ENCODE measurements around the gene SCD5. TPM values are rescaled to one million over a fixed set of nuclear protein-coding genes. Genes with fewer than 3 reads are reported as not detected.

SCD5 gene
- total and polyA plus RNA-seq, 2 of the 8 experiments (the other 6 are each of a cell fraction or from before 2014, with no cell fraction given): 0.92 to 1.2 TPM

GRCh38 chr4:82770607-82771006 lies 28.0 kb downstream of the SCD5 start (continued):
- TF ChIP-seq, protein P1, sequence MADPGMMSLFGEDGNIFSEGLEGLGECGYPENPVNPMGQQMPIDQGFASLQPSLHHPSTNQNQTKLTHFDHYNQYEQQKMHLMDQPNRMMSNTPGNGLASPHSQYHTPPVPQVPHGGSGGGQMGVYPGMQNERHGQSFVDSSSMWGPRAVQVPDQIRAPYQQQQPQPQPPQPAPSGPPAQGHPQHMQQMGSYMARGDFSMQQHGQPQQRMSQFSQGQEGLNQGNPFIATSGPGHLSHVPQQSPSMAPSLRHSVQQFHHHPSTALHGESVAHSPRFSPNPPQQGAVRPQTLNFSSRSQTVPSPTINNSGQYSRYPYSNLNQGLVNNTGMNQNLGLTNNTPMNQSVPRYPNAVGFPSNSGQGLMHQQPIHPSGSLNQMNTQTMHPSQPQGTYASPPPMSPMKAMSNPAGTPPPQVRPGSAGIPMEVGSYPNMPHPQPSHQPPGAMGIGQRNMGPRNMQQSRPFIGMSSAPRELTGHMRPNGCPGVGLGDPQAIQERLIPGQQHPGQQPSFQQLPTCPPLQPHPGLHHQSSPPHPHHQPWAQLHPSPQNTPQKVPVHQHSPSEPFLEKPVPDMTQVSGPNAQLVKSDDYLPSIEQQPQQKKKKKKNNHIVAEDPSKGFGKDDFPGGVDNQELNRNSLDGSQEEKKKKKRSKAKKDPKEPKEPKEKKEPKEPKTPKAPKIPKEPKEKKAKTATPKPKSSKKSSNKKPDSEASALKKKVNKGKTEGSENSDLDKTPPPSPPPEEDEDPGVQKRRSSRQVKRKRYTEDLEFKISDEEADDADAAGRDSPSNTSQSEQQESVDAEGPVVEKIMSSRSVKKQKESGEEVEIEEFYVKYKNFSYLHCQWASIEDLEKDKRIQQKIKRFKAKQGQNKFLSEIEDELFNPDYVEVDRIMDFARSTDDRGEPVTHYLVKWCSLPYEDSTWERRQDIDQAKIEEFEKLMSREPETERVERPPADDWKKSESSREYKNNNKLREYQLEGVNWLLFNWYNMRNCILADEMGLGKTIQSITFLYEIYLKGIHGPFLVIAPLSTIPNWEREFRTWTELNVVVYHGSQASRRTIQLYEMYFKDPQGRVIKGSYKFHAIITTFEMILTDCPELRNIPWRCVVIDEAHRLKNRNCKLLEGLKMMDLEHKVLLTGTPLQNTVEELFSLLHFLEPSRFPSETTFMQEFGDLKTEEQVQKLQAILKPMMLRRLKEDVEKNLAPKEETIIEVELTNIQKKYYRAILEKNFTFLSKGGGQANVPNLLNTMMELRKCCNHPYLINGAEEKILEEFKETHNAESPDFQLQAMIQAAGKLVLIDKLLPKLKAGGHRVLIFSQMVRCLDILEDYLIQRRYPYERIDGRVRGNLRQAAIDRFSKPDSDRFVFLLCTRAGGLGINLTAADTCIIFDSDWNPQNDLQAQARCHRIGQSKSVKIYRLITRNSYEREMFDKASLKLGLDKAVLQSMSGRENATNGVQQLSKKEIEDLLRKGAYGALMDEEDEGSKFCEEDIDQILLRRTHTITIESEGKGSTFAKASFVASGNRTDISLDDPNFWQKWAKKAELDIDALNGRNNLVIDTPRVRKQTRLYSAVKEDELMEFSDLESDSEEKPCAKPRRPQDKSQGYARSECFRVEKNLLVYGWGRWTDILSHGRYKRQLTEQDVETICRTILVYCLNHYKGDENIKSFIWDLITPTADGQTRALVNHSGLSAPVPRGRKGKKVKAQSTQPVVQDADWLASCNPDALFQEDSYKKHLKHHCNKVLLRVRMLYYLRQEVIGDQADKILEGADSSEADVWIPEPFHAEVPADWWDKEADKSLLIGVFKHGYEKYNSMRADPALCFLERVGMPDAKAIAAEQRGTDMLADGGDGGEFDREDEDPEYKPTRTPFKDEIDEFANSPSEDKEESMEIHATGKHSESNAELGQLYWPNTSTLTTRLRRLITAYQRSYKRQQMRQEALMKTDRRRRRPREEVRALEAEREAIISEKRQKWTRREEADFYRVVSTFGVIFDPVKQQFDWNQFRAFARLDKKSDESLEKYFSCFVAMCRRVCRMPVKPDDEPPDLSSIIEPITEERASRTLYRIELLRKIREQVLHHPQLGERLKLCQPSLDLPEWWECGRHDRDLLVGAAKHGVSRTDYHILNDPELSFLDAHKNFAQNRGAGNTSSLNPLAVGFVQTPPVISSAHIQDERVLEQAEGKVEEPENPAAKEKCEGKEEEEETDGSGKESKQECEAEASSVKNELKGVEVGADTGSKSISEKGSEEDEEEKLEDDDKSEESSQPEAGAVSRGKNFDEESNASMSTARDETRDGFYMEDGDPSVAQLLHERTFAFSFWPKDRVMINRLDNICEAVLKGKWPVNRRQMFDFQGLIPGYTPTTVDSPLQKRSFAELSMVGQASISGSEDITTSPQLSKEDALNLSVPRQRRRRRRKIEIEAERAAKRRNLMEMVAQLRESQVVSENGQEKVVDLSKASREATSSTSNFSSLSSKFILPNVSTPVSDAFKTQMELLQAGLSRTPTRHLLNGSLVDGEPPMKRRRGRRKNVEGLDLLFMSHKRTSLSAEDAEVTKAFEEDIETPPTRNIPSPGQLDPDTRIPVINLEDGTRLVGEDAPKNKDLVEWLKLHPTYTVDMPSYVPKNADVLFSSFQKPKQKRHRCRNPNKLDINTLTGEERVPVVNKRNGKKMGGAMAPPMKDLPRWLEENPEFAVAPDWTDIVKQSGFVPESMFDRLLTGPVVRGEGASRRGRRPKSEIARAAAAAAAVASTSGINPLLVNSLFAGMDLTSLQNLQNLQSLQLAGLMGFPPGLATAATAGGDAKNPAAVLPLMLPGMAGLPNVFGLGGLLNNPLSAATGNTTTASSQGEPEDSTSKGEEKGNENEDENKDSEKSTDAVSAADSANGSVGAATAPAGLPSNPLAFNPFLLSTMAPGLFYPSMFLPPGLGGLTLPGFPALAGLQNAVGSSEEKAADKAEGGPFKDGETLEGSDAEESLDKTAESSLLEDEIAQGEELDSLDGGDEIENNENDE (IDR thresholded peaks at IDR 0.05; ENCODE audit: insufficient replicate concordance, low read length): no peak
- TF ChIP-seq SAP30 (IDR thresholded peaks at IDR 0.05; ENCODE audit: insufficient read depth, insufficient replicate concordance, low read length) (no peak), CBX8 (IDR thresholded peaks at IDR 0.05; ENCODE audit: borderline replicate concordance, low read depth, low read length) (no peak), KDM1A (IDR thresholded peaks at IDR 0.05; ENCODE audit: borderline replicate concordance, low read length) (no peak)
